ENCODE data around the gene CS. TPM values are rescaled to one million over a fixed set of nuclear protein-coding genes. Genes with fewer than 3 reads are reported as not detected.
A peak's percentile ranks its signal among the peaks of the same experiment; 100 is the strongest.
"Not testable (repeated sequence)": the region's sequence is repeated elsewhere in the genome, so short reads cannot be mapped to it uniquely, and the experiment has no call there.

Gene CS
- total RNA-seq, 1 donor from 2014 or later: 67.0 TPM

DNA sequence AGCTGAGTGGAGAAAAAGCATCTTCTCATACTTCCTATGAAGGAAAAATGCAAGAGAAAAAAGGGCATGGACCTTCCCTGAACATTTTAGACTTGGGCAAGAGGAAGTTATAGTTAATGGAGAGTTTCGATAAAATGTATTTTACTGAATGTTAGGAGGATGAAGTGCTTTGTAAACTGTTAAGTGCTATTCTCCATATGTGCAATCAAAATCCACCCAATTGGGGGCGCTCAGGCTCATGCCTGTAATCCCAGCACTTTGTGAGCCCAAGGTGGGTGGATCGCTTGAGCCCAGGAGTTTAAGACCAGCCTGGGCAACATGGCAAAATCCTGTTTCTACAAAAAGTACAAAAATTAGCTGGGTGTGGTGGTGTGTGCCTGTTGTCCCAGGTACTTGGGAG lies 17.5 kb upstream of the CS start:
- no peak for DNase-seq

DNA sequence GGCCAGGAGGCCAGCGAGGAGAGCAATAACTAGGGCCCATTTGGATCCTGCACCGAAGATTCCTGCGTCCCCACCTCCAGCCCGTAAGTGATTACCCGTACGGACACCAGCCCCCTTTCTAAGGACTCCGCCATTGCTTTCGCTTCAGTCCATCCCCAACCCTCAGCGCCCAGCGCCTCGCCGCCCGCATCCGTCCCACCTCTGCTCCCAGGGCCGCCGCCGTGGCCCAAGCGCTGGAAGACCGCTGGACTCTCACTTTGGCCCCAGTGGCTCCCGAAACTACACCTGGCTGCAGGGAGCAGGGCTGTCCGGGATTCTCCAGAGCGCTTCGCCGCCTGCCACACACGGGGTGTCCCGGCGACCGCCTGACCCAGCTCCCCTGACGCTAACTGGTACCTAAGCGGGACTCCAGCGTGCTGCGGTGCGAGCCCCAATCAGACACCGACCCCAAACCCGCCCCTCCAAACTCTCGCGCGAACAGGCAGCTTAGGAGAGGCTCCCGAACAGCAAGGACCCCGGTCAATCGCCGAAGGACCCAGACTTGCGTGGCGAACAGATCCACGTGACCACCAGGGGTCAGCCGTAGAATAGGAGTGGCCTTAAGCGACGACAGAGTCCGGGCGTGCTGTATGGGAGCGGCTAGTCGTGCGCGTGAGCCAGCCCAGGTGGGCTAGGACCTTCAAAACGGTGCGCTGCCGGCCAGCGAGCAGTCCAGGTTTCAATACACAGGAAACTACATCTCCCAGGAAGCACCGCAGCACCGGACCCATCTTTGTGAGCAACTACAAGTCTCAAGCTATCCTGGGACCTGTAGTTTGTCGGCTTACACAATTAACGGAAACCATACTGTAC lies 15.7 kb upstream of the CS start, which contains the start of gene CNPY2:
Gene CNPY2 (minus strand): TSS at position 367 of the 852 bp plus-strand sequence. CDS start 771 bp downstream, outside the sequence.
- peak; percentile 99 for DNase-seq

DNA sequence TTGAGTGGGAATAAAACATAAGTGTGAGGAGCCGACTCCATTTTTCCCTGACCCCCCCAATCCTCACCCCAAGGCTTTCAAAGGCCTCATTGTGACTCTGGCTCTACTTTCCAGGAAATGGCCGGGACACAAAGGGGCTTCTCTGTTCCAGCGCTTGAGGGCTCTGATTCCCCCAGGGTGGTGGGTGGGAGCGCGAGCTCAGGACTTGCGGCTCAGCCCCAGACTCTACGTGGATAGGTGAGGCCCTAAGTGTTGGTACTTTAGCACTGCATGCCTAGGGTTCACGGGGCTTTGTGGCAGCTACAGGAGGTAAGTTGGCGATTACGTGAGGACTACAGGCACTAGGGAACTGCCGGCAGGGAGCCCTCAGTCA lies 15.1 kb upstream of the CS start:
- DNase-seq: peak; percentile 44

DNA sequence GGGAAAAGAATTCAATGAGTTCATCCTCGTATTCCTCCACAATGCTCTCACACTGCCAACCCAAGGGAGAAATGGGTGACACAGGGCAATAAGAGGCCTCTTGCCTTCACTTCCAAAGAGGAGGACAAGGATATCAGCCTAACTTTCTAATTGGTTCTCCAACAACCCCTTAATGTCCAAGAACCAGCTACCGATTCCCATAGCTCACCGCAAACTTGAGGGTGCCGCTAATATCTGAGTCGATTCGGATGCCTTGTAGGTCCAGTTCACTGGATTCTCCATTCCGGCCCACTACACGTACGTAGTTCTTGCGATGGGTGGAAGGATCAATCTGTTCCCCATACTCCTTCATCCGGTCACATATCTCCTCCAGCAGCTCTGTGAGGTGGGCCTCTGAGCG lies 10.9 kb upstream of the CS start:
- no peak for DNase-seq

DNA sequence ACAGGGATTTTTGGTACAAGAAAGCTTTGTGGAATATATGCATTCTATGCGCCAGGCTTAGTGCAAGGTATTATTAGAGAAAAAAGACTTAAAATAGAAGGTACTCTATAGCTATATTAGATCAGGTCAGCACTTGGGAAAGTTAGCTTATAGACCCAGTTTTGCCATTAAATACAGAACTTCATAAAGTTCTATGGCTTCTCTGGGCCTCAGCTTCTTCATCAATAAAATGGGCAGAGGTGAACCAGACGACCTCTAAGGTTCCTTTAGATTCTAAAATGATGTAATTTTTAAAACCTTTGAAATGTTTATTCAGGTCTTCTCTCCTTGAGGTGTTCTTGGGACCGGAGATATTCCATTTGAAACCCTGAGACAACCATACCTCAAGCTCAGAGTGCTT lies 8.6 kb upstream of the CS start:
- no peak for DNase-seq

DNA sequence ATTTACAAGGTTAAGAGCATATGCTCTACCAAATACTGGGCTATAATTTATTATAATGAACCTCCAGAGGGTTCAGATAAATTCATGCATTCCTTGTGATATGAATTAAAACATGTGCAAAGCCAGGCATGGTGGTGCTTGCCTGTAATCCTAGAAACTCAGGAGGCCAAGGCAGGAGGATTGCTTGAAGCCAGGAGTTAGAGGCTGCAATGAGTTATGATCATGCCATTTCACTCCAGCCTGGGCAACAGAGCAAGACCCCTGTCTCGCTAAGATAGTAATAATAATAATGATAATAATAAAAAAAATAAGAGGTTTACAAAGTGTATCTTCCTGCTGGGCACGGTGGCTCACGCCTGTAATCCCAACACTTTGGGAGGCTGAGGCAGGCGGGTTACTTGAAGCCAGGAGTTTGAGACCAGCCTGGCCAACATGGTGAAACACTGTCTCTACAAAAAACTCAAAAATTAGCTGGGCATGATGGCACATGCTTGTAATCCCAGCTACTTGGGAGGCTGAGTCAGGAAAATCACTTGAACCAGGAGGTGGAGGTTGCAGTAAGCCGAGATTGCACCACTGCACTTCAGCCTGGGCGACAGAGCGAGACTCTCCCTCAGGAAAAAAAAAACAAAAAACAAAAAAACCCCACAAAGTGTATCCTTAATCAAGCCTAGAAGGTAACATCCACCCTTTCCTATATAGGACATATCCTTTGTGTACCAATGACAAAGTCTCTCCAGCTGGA lies 7.3 kb upstream of the CS start:
- DNase-seq: no peak

DNA sequence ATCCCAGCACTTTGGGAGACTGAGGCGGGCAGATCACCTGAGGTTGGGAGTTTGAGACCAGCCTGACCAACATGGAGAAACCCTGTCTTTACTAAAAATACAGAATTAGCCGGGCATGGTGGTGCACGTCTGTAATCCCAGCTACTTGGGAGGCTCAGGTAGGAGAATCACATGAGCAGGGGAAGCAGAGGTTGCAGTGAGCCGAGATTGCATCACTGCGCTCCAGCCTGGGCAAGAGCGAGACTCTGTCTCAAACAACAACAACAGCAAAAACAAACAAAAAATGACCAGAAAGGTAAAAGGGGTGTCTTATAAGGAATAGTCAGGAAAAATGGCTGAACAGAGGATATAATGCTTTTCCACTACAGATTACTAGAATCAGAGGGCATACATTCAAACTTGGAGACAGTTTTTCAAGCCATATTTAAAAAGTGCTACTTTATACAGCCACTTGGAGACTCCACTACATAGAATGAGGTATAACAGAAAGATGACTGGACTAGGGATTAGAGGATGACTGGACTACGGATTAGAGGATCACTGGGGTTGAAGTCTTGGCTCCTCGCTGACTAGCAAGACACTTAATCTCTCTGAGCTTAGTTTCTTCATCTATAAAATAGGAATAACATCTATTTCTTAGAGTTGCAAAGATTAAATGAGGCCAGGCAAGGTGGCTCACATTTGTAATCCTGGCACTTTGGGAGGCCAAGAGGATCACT lies 4.9 kb upstream of the CS start:
- no peak for DNase-seq

DNA sequence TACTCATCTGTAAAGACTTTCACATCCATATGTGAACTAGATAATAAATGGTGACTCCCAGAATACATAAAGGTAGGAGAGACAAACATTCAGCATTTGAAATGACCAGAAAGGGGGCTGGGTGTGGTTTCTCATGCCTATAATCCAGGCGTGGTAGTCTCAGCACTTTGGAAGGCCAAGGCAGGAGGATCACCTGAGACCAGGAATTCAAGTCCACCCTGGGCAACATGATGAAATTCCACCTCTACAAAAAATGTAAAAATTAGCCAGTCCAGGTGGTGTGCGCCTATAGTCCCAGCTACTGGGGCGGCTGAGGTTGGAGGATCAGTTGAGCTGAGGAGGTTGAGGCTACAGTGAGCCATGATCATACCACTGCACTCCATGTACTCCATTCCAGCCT lies 4.1 kb upstream of the CS start:
- no peak for DNase-seq

DNA sequence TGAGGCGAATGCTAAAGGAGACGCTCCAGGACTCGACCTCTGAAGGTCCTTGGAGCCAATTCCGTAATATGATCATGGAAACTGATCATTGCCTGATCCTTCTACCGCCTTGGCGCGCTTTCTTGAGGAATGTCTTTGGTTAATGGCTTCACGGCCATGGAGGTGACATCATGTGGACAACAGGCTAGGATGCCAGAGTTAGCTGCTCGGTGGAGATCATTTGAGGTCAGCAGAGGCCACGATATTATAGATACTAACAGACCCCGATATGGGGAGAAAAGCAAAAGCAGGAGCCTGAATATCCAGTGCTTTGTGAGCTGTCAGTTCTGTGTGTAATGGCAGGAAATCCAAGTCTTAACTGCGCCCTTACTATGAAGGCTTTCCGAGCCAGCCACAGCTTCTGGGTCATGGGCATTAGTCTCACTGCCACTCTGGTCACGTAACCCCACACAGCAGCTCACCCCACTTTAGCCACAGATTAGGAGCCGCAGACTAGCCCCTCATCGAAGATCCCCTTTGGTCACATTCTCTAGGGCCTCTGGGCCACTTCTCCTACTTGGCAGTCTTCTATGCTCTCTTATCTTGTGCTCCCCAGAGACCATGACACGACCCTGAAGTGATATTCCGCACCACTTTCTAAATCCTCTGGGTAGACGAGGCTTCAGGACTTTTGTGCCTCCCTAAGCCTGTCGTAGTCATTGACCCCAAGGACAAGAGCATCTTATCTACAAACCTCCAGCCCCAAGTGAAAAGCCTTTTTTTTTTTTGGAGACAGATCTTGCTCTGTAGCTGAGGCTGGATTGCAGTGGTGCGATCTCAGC lies 724 bp upstream of the CS start:
- no peak for DNase-seq

DNA sequence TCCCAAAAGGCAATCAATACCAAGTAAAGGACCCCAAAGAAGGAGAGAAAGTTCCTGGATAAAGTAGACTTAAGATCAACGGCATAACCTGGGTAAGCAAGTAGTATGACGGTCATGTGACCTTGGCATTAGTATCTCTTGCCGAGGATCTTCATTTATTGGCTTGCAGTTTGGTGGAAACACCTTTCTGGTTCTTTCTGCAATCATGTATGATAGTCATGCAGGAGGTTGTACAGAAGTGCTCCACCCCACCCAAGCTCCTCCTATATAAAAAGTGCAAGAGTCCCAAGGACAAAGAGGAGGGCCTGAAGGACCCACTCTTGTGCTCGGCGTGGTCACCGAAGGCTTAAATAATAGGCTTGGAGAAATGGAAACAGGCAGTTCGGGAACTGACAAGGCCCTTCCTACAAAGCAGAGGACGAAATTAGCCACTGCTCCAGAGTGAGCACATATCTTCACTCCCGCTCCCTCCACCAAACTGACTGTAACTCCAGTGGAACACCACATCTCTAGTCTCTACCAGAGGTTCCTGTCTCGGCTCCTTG lies 750 bp downstream of the CS start:
- no peak for DNase-seq

DNA sequence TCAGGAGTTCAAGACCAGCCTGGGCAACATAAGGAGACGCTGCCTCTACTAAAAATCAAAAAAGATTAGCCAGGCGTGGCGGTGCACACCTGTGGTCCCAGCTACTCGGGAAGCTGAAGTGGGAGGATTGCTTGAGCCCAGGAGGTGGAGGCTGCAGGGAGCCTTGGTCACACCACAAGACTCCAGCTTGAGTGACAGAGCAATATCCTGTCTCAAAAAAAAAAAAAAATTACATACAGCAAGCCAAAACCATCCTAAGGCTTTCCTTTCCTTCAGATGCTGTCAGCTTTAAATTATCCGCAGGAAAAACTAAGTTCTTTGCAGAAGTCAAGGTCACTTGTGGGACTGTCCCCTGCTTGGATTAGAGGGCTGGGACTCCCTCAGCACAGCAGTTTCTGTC lies 1.3 kb downstream of the CS start:
- no peak for DNase-seq

DNA sequence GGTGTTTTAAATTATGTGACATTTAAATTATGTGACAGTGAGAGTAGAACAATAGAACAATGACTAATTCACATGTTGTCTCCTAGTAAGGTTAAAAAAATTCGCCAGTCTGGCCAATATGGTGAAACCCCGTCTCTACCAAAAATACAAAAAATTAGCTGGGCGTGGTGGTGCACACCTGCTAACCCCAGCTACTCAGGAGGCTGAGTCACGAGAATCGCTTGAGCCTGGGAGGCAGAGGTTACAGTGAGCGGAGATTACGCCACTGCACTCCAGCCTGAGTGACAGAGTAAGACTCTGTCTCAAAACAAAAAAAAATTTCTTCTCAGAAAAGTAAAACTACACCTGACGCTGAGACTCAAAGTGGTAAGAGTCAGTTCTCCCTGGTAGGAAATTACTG lies 2.7 kb downstream of the CS start:
- no peak for DNase-seq

DNA sequence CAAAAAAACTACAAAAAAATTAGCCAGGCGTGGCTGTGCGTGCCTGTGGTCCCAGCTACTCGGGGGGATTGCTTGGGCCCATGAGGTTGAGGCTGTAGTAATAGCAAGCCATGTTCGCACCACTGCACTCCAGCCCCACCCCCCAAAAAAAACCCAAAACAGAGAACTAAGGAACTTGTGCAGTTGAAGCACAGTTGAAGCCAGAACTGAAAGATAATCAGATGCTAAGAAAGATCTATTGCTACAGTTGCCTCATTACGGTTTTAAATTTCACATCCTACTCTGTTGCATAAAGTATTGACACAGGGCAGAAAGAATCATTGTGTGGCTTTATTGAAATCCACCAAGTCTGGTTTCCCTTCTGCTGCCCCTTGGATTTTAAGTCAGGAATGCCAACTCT lies 3.8 kb downstream of the CS start:
- no peak for DNase-seq

DNA sequence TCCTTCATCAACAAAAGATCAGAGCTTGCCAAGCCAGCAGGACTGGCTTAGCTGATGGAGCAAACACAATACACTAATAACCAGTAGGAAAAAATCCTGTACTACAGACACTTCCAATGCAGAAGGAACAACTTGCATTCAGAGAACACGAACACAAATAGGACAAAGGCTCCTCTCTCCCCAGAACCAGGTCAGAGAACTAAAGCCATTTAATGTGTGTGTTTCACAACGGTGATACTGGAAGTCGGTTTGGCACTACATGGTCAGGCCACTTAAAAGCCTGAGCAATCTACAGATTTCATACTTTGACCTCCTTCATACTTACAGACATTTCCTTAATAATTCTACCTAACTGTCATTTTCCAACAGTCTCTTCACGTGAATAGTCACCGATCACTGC lies 6.3 kb downstream of the CS start:
- DNase-seq: no peak

DNA sequence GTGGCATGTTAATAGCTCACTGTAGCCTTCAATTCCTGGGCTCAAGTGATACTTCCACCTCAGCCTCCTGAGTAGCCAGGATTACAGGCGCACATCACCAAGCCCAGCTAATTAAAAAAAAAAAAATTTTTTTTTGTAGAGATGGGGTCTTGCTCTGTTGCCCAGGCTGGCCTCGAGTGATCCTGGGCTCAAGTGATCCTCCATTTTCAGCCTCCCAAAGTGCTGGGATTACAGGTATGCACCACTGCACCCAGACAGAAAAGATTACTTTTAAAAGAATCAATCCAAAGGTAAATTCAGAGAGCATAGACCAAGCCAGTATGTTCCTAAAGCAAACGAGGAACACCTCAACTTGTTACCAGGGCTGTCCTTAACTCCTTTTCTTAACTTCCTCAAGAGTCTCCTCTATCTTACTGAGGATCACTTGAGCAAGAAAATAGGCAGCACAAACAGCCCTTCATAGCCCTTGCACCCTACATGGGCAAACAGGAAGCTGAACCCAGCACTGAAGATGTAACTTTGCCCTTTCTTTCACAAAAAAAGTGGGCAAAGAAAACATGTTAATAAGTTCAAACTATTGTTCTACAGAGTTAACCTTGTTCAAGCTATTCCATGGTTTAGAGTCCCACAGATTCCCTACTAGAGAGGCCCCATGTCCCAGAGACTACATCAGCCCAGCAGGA lies 11.3 kb downstream of the CS start:
- DNase-seq: no peak

DNA sequence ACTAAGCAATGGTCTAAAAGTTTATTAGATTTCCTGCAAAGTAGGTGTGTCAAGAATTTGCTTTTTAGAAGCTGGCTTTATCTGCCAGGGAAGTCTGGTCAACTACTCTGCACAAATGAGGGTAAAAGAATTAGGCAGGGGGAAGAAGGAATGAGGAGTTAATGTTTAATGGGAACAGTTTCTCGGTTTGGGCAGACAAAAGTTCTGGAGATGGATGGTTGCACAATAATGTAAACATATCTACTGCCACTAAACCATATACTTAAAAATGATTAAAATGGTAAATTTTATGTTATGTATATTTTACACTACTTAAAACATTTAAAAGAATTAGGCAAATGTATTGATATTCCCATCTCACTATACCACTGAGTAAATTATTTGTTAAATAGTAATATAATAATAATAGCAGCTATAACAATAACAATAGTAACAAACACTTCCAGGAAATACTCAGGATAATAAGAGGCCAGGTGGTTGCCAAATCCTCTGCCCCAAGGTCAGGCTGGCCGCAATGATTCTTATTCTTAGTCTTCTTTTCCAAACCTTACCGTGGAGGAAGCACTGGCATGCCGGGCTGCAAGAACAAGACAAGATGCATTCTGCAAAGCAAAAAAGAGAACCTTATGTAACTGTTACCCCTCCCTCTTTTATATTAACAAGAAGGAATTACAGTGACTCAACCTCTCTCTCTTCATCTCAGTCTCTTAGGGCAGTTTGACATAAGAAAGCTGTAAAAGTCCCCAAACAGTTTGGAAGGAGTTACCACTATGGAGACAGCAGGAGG lies 13.9 kb downstream of the CS start:
- DNase-seq: peak; percentile 56

DNA sequence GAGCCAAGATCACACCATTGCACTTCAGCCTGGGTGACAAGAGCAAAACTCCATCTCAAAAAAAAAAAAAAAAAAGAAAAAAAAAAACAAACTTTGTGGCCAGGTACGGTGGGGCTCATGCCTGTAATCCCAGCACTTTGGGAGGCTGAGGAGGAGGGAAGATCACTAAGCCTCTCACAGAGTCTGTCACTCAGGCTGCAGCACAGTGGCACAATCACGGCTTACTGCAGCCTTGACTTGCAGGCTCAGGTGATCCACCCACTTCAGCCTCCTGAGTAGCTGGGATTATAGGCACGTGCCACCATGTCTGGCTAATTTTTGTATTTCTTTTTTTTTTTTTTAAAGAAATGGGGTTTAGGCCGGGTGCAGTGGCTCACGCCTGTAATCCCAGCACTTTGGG lies 15.9 kb downstream of the CS start:
- DNase-seq: not testable (repeated sequence)

DNA sequence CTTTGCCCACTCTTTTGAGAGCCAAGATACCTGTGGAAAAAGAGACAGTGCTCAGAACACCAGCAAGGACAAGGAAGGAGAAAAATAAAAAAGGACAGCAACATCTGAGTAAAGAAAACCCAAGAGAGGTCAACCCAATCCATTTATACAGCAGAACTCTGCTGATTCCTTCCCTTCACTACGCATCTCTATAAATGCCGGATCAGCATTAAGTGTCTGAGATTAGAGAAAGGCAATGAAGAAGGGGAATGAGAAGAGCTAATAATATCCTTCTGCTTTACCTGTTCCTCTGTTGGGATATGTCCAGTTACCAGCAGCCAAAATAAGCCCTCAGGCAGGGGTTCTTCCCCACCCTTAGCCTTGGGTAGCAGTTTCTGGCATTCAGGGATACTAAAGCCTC lies 17.6 kb downstream of the CS start:
- DNase-seq: no peak

DNA sequence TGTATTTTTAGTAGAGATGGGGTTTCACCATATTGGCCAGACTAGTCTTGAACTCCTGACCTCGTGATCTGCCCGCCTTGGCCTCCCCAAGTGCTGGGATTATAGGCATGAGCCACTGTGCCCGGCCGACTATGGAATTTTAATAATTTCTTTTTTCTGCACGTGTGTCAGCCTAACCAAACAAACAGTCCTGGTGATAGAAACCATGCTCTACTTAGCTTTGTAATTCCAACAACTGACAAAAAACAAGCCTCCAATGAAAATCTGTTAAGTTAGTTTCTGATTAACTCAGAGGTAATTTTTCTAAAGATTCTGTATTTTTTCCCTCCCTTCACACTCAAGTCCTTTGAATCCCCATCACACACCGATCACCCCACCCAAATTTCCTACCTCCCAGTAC lies 18.1 kb downstream of the CS start:
- no peak for DNase-seq

DNA sequence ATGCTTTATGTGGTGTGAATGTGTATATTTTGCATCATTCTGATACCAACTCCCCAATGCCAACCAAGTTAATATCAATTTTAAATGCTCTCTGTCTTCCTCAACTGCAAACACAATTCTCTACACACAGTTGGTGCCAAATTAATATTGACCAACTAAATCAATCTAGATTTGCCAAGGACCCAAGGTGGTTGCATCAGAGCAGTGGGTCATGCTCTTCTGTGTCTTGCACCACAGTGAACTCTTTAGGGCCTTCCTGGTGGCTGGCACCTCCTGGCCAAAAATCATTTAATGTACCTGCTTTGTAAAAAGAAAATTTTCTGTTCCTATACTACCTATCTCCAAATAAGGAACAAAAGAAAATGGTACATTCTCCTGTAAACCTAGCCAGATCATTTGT lies 19.3 kb downstream of the CS start:
- no peak for DNase-seq

DNA sequence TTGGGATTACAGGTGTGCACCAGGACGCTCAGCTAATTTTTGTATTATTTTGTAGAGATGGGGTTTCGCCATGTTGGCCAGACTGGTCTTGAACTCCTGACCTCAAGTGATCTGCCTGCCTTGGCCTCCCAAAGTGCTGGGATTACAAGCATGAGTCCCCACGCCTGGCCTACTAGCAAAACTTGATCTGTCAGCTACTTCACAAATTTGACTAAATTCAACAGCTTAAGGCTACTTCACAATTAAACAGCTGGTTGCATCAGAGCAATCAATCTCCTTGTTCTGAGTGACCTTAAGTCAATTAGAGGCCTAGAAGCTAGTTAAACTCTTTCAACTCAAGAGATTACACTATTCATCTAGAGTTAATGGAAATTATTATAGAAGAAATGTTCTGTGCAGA lies 21.2 kb downstream of the CS start:
- no peak for DNase-seq
